Peyer's patch (tissue), 4 donors: Measurements from ENCODE around the gene CD247.

Experiments used
- POLR2A ChIP-seq, 2 donors: fragments of 450-650 bp; IDR thresholded peaks; one replicate each; pipeline ENCODE4 v1.5.1; 2017; ENCODE audit warnings: antibody characterized with exemption in 2 of 2, mild to moderate bottlenecking in 2 of 2, moderate library complexity in 2 of 2
- TF ChIP-seq, protein P1 (sequence below), 6 experiments: fragments of 450-650 bp in 4 of 6; fragments of 200-600 bp in 2 of 6; sonication (generic) in 1 of 6; IDR thresholded peaks; one replicate each; pipeline ENCODE4 v1.5.1; 2017 to 2019; ENCODE audit warnings: antibody characterized with exemption in 6 of 6, mild to moderate bottlenecking in 3 of 6, moderate library complexity in 1 of 6

DNA sequence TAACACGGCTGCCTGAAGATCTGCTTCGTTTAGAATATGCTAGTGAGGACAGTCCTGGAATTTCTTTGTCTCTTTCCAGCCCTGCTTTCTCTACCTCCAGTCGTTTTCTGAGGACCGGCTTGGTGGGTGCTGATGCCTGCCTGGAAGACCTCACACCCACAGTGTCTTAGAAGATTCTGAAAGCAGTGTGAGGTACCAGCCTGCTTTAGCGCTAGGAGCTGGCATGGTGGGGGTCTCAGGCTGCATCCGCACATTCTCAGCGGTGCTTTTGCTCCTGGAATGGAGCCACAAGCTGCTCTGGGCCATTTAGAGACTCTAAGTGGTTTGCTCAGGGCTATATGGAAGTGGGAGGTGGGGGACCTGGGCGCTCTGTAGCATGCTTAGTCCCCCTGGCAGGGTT, 61.4 kb downstream of the CD247 start:
- TF ChIP-seq, protein P1, sequence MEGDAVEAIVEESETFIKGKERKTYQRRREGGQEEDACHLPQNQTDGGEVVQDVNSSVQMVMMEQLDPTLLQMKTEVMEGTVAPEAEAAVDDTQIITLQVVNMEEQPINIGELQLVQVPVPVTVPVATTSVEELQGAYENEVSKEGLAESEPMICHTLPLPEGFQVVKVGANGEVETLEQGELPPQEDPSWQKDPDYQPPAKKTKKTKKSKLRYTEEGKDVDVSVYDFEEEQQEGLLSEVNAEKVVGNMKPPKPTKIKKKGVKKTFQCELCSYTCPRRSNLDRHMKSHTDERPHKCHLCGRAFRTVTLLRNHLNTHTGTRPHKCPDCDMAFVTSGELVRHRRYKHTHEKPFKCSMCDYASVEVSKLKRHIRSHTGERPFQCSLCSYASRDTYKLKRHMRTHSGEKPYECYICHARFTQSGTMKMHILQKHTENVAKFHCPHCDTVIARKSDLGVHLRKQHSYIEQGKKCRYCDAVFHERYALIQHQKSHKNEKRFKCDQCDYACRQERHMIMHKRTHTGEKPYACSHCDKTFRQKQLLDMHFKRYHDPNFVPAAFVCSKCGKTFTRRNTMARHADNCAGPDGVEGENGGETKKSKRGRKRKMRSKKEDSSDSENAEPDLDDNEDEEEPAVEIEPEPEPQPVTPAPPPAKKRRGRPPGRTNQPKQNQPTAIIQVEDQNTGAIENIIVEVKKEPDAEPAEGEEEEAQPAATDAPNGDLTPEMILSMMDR (IDR thresholded peaks at IDR 0.05): no peak
- TF ChIP-seq POLR2A (IDR thresholded peaks at IDR 0.05): no peak
